GM12891 (cell line): ENCODE data around the gene C3.

Experiments
- POLR2A ChIP-seq: IDR thresholded peaks from 2 replicates; pipeline ENCODE4 v1.6.1; 2011; ENCODE audit warnings: low read depth, low read length, control low read depth
- POLR2AphosphoS5 ChIP-seq: IDR thresholded peaks from 2 replicates; pipeline ENCODE4 v1.6.1; 2011; ENCODE audit warnings: low read depth, low read length, control low read depth
- TAF1 ChIP-seq: IDR thresholded peaks from 2 replicates; pipeline ENCODE4 v1.6.1; 2011; ENCODE audit warnings: low read depth, low read length, control low read depth

DNA sequence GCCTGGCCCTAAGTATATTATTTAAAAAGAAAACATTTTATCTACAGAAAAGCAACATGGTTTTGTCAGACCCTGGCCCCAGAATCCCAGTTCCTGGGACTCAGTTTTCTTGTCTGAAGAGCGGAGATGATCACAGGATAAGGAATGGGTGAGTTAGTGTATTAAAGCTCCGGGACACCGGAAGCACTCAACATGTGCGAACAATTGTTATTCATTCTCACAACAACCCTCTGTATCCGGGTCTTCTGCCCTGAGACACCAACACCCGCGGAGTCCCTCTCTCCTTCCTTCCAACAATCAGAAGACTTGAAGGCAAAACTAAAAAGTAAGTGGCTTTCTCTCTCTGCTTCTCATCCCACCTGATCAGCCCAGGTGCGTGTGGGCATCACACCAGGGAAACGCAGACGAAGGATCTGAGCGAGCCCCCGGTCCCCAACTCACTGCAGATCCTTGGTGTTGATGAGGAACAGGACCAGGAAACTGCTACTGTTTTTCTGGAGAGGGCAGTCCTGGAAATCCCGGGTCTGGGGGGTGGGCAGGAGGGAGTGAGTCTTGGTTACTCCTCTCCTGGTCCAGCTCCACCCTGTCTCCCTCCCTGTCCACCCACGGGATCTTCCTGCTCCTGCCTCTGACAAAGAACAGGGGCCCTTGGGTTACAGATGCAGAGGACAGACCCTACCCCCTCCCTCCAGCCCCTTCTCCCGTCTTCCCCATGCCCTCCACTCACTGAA, 14.9 kb upstream of the C3 start:
- TF ChIP-seq POLR2A (no peak), TAF1 (no peak), POLR2AphosphoS5 (no peak)
